B cell (primary cell): ENCODE results near the gene DDX54. TPM values are rescaled to one million over a fixed set of nuclear protein-coding genes. Genes with fewer than 3 reads are reported as not detected.
A peak's percentile ranks its signal among the peaks of the same experiment; 100 is the strongest.

ENCODE experiments used
- ATAC-seq: fragments of 200-7000 bp; cut with Tn5 transposase; one replicate; pipeline ENCODE4 v1.10.0; 2021; ENCODE audit warnings: low read depth, mild to moderate bottlenecking, moderate number of reproducible peaks, moderate library complexity
- CTCF ChIA-PET: fragments of 350-600 bp; sonication (Branson Sonifier 250); formaldehyde crosslinking; loops from one replicate; lab custom pipeline; 2021; ENCODE audit warnings: antibody characterized with exemption, inconsistent platforms; lab: Charles Lee
- POLR2A ChIA-PET: fragments of 350-600 bp; sonication (Branson Sonifier 250); formaldehyde crosslinking; loops from one replicate; lab custom pipeline; 2021; ENCODE audit warnings: antibody characterized with exemption; lab: Charles Lee
- DNase-seq: peaks from one replicate; pipeline ENCODE4 v3.0.0; 2013
- H2AFZ ChIP-seq: 2 replicates; pipeline ENCODE4 v1.6.1; 2012; ENCODE audit warnings: mild to moderate bottlenecking, low read depth, low read length; ENCODE audit not compliant: insufficient read depth, poor library complexity, severe bottlenecking
- H3K27ac ChIP-seq, 2 donors: 1 replicate in 1 of 2; 2 replicates in 1 of 2; pipeline ENCODE4 v1.5.1; 2012 to 2013; ENCODE audit warnings: low read length in 2 of 2, mild to moderate bottlenecking in 2 of 2, moderate library complexity in 1 of 2
- H3K27me3 ChIP-seq, 4 experiments: fragments of 200-600 bp in 1 of 4; sonication (generic) in 1 of 4; replicated peaks in 1 of 4; 1 replicate in 2 of 4; 2 replicates in 2 of 4; pipeline versions ENCODE4 v1.6.1 to v1.7.0; 2013 to 2016; ENCODE audit warnings: low read length in 3 of 4, mild to moderate bottlenecking in 2 of 4, mixed read lengths in 1 of 4, moderate library complexity in 1 of 4; ENCODE audit not compliant: insufficient read depth in 4 of 4, control insufficient read depth in 3 of 4; ENCODE audit errors: control extremely low read depth in 1 of 4
- H3K36me3 ChIP-seq, 2 experiments: replicated peaks in 1 of 2; 1 replicate in 1 of 2; 2 replicates in 1 of 2; pipeline versions ENCODE4 v1.6.1 to v1.7.1; 2013; ENCODE audit warnings: low read length in 1 of 2; ENCODE audit not compliant: insufficient read depth in 2 of 2, control insufficient read depth in 1 of 2; ENCODE audit errors: control extremely low read depth in 1 of 2, extremely low read depth in 1 of 2
- H3K4me1 ChIP-seq, 2 donors: fragments of 200-600 bp in 1 of 2; sonication (generic) in 1 of 2; 1 replicate in 1 of 2; 2 replicates in 1 of 2; pipeline versions ENCODE4 v1.5.1 to v1.6.1; 2013 to 2017; ENCODE audit warnings: low read length in 2 of 2; ENCODE audit not compliant: control insufficient read depth in 2 of 2, insufficient read depth in 2 of 2
- H3K4me2 ChIP-seq: replicated peaks from 2 replicates; pipeline ENCODE3; 2012; ENCODE audit warnings: mild to moderate bottlenecking, low read depth, low read length; ENCODE audit not compliant: poor library complexity, severe bottlenecking
- H3K4me3 ChIP-seq, 5 experiments: fragments of 200-600 bp in 1 of 5; sonication (generic) in 1 of 5; 1 replicate in 3 of 5; 2 replicates in 2 of 5; pipeline versions ENCODE4 v1.5.1 to v1.7.0; 2011 to 2016; ENCODE audit warnings: low read length in 4 of 5, mild to moderate bottlenecking in 4 of 5, low read depth in 2 of 5, control low read depth in 1 of 5, moderate library complexity in 1 of 5; ENCODE audit not compliant: insufficient read depth in 1 of 5; ENCODE audit errors: control extremely low read depth in 1 of 5, extremely low read depth in 1 of 5
- H3K79me2 ChIP-seq: fragments of 200-600 bp; sonication (generic); one replicate; pipeline ENCODE4 v1.6.0; 2016; ENCODE audit warnings: low read length; ENCODE audit not compliant: control insufficient read depth, insufficient read depth
- H3K9ac ChIP-seq: fragments of 200-600 bp; sonication (generic); 2 replicates; pipeline ENCODE4 v1.6.1; 2017; ENCODE audit warnings: mild to moderate bottlenecking, low read length, moderate library complexity
- H3K9me3 ChIP-seq, 3 donors: one replicate each; pipeline versions ENCODE4 v1.6.1 to v1.7.1; 2013; ENCODE audit warnings: low read length in 2 of 3; ENCODE audit not compliant: control insufficient read depth in 2 of 3, insufficient read depth in 1 of 3; ENCODE audit errors: control extremely low read depth in 1 of 3
- H4K20me1 ChIP-seq: 2 replicates; pipeline ENCODE4 v1.6.0; 2012; ENCODE audit warnings: mild to moderate bottlenecking, low read length; ENCODE audit not compliant: insufficient read depth, control insufficient read depth, poor library complexity, severe bottlenecking
- H3K27ac Mint-ChIP-seq: one replicate; pipeline ENCODE4 v1.8.0; 2021; ENCODE audit warnings: mixed read lengths
- H3K27me3 Mint-ChIP-seq: one replicate; pipeline ENCODE4 v1.8.0; 2021; ENCODE audit warnings: mixed read lengths
- H3K4me1 Mint-ChIP-seq: one replicate; pipeline ENCODE4 v1.8.0; 2021; ENCODE audit warnings: mixed read lengths
- H3K4me3 Mint-ChIP-seq: one replicate; pipeline ENCODE4 v1.8.0; 2021; ENCODE audit warnings: mixed read lengths
- H3K9me3 Mint-ChIP-seq: one replicate; pipeline ENCODE4 v1.8.0; 2022; ENCODE audit warnings: mixed read lengths; ENCODE audit not compliant: insufficient read depth
- EZH2 ChIP-seq: IDR thresholded peaks from 2 replicates; pipeline ENCODE4 v1.6.1; 2012; ENCODE audit warnings: borderline replicate concordance, low read depth, mild to moderate bottlenecking, moderate library complexity, low read length; ENCODE audit not compliant: insufficient read depth, poor library complexity, severe bottlenecking
- WGBS: methylation state at CpG from one replicate; pipeline ENCODE4 v1.1.5; 2013; ENCODE audit warnings: missing lambda C conversion rate; ENCODE audit not compliant: insufficient coverage; 5-methylcytosine and 5-hydroxymethylcytosine counted together
- intact Hi-C: fragments of 100-400 bp; cut with micrococcal nuclease; formaldehyde crosslinking; loops from one replicate; pipeline ENCODE4 v1.10.0; 2022
- polyA plus RNA-seq: library from polyadenylated mRNA; depleted of rRNA; stranded (reverse); fragments of >200 nt; gene quantifications from 2 replicates; pipeline ENCODE4 v1.2.3, GENCODE V29; 2012
- total RNA-seq, 2 donors: library from RNA; stranded (reverse); fragments of 120-200 nt in 1 of 2; gene quantifications; 1 replicate in 1 of 2; 2 replicates in 1 of 2; pipeline versions ENCODE4 v1.2.3 to v1.2.4, GENCODE V29; 2013 to 2022
- TF ChIP-seq, protein P1 (sequence below): fragments of 200-600 bp; IDR thresholded peaks from one replicate; pipeline ENCODE4 v1.8.0; 2022; ENCODE audit warnings: antibody characterized with exemption, mild to moderate bottlenecking

The DDX54 gene
- total and polyA plus RNA-seq, 2 donors (not counting 1 experiment from before 2014, with no cell fraction given): 55.4 to 101 TPM

DNA sequence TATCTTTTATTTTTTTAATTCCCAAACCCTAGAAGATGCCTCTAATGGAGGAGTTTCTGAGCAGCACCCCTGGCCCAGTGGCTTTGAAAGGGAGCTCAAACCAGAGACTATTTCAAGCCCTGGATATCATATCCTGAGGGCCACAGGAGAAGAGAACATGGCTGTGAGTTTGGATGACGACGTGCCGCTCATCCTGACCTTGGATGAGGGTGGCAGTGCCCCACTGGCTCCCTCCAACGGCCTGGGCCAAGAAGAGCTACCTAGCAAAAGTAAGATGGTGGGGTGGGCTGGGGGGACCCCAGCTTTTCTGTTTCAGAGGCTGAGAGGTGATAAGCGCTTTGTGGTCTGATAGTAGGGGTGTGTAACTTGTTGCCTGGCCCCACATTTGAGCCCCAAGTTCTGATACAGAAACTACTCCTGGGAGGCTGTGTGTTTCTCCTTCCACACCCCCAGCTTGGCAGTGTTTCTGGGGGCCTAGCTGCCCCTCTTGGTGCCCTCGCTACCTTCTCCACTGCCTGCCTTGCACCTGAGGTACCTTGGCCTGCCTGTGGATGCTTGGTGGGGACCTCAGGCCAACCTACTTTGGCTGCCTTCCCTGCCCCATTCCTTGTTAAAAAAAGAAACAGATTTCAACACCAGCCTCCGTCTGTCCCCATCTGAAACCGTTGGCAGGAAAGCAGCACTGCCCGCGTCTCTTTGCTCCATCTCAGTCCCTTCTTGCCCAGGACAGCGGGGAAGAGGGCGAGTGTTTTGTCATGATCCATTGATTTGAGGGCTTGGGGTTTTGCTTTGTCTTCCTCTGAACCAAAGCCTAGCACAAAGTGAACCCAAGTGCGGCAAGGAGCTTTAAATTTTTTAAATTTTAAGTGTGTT, 41.7 kb upstream of the DDX54 start:
- Mint-ChIP-seq H3K9me3 (no peaks in the 10 kb centered on the region), H3K4me1 (peaks cover 62% of the 10 kb centered on the region), H3K27ac (peak overlapping the region; percentile 51), H3K27me3 (no peaks in the 10 kb centered on the region), H3K4me3 (no peak overlapping the region)
- POLR2A ChIA-PET: interaction anchor here (0.6 to 3.1 kb wide), 2 partner anchors 19 to 40 kb away, joined by 4 to 9 read pairs; no protein-coding TSS in a partner anchor
- Histone ChIP-seq H3K9me3 (no peaks in the 10 kb centered on the region), H3K79me2 (peaks cover 60% of the 10 kb centered on the region), H4K20me1 (no peaks in the 10 kb centered on the region), H3K27me3 (no peaks in the 10 kb centered on the region), H3K36me3 (peaks cover 0 to 40% of the 10 kb centered on the region in 2 experiments), H3K4me2 (no peak overlapping the region), H3K27ac (peak overlapping the region in 1 of 2 donors; percentile 83), H3K4me1 (peaks cover 54 to 73% of the 10 kb centered on the region in 2 donors), H2AFZ (no peak overlapping the region), H3K4me3 (no peak overlapping the region), H3K9ac (no peak overlapping the region)
- intact Hi-C loops: no loop called here
- no peak for DNase-seq
- TF ChIP-seq, protein P1, sequence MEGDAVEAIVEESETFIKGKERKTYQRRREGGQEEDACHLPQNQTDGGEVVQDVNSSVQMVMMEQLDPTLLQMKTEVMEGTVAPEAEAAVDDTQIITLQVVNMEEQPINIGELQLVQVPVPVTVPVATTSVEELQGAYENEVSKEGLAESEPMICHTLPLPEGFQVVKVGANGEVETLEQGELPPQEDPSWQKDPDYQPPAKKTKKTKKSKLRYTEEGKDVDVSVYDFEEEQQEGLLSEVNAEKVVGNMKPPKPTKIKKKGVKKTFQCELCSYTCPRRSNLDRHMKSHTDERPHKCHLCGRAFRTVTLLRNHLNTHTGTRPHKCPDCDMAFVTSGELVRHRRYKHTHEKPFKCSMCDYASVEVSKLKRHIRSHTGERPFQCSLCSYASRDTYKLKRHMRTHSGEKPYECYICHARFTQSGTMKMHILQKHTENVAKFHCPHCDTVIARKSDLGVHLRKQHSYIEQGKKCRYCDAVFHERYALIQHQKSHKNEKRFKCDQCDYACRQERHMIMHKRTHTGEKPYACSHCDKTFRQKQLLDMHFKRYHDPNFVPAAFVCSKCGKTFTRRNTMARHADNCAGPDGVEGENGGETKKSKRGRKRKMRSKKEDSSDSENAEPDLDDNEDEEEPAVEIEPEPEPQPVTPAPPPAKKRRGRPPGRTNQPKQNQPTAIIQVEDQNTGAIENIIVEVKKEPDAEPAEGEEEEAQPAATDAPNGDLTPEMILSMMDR: no peak
- no peak for TF ChIP-seq EZH2
- over 99% methylated on average over 12 of the region's 13 CpGs for WGBS
- CTCF ChIA-PET: interaction anchor here (1.0 to 2.1 kb wide), 2 partner anchors 9 to 18 kb away, joined by 3 to 5 read pairs; no protein-coding TSS in a partner anchor
- no peak for ATAC-seq
